ENCODE measurements around the gene ROBO1.

ROBO1 gene

GRCh38 chr3:78861156-78861555 is 906.6 kb downstream of the ROBO1 start:
- no peak for DNase-seq

GRCh38 chr3:78860567-78860966 is 907.2 kb downstream of the ROBO1 start:
- no peak for DNase-seq

GRCh38 chr3:78858910-78859309 is 908.9 kb downstream of the ROBO1 start:
- no peak for DNase-seq

- no peak for DNase-seq
Measured at GRCh38 chr3:78858174-78858573, 909.6 kb downstream of the ROBO1 start.

- DNase-seq = no peak
Measured at GRCh38 chr3:78857494-78858111, 910.2 kb downstream of the ROBO1 start.

GRCh38 chr3:78856164-78856563 is 911.6 kb downstream of the ROBO1 start:
- DNase-seq = no peak

- no peak for DNase-seq
Measured at GRCh38 chr3:78855190-78855589, 912.6 kb downstream of the ROBO1 start.

GRCh38 chr3:78848392-78849288 is 919.2 kb downstream of the ROBO1 start:
- no peak for DNase-seq

GRCh38 chr3:78847603-78848002 is 920.2 kb downstream of the ROBO1 start:
- DNase-seq = no peak

GRCh38 chr3:78847203-78847602 is 920.6 kb downstream of the ROBO1 start:
- no peak for DNase-seq

- DNase-seq = no peak
Measured at GRCh38 chr3:78846718-78847117, 921.1 kb downstream of the ROBO1 start.

- no peak for DNase-seq
Measured at GRCh38 chr3:78845605-78846004, 922.2 kb downstream of the ROBO1 start.

GRCh38 chr3:78844307-78844706 is 923.5 kb downstream of the ROBO1 start:
- DNase-seq = no peak

GRCh38 chr3:78839693-78840092 is 928.1 kb downstream of the ROBO1 start:
- DNase-seq = no peak

GRCh38 chr3:78838362-78838761 is 929.4 kb downstream of the ROBO1 start:
- DNase-seq = no peak

- no peak for DNase-seq
Measured at GRCh38 chr3:78834910-78835309, 932.9 kb downstream of the ROBO1 start.

- DNase-seq = no peak
Measured at GRCh38 chr3:78832785-78833204, 935.0 kb downstream of the ROBO1 start.

GRCh38 chr3:78831446-78831972 is 936.3 kb downstream of the ROBO1 start:
- no peak for DNase-seq

GRCh38 chr3:78830470-78830869 is 937.3 kb downstream of the ROBO1 start:
- DNase-seq = no peak

- no peak for DNase-seq
Measured at GRCh38 chr3:78827618-78828017, 940.2 kb downstream of the ROBO1 start.

GRCh38 chr3:78825858-78826215 is 942.0 kb downstream of the ROBO1 start:
- DNase-seq = no peak

GRCh38 chr3:78825118-78825857 is 942.5 kb downstream of the ROBO1 start:
- no peak for DNase-seq

GRCh38 chr3:78823859-78824258 is 943.9 kb downstream of the ROBO1 start:
- no peak for DNase-seq

GRCh38 chr3:78823434-78823833 is 944.4 kb downstream of the ROBO1 start:
- no peak for DNase-seq

Data from hematopoietic multipotent progenitor cell treated with erythropoietin and hydrocortisone succinate and interleukin-3 and kit ligand, for 6 days (in vitro differentiated cells).